GM12878 (cell line): Measurements from ENCODE around the gene NPAS1. TPM values are rescaled to one million over a fixed set of nuclear protein-coding genes. Genes with fewer than 3 reads are reported as not detected.

Experiments
- ATAC-seq: fragments of 200-7000 bp; cut with Tn5 transposase; 3 replicates; pipeline ENCODE4 v1.9.1; 2020; ENCODE audit warnings: mild to moderate bottlenecking, moderate library complexity
- BruUV-seq: library from RNA; stranded (reverse); fragments of 400-500 nt; replicated peaks from 2 replicates; lab custom pipeline; 2021; lab: Mats Ljungman, UMichigan
- CTCF ChIA-PET: fragments of 300-600 bp; sonication (Branson Sonifier 250); formaldehyde crosslinking; extraction: SDS; loops from one replicate; lab custom pipeline; 2021; ENCODE audit warnings: inconsistent platforms; lab: Yijun Ruan, JAX
- POLR2A ChIA-PET: fragments of 350-600 bp; formaldehyde crosslinking; extraction: SDS; loops from one replicate; lab custom pipeline; 2021; ENCODE audit warnings: inconsistent platforms; lab: Charles Lee
- RAD21 ChIA-PET: fragments of 300-600 bp; sonication (Branson Sonifier 250); formaldehyde crosslinking; loops from one replicate; lab custom pipeline; 2023; ENCODE audit warnings: antibody characterized with exemption; ENCODE audit not compliant: unreplicated experiment; lab: Charles Lee
- SMC1A ChIA-PET: fragments of 300-600 bp; sonication (Branson Sonifier 250); formaldehyde crosslinking; loops from one replicate; lab custom pipeline; 2023; ENCODE audit not compliant: unreplicated experiment, uncharacterized antibody; lab: Charles Lee
- DNase-seq: peaks from one replicate; pipeline ENCODE4 v3.0.0-alpha.2; 2011; ENCODE audit warnings: low read depth, low spot score
- FAIRE-seq: peaks from 3 replicates; lab custom pipeline; 2011; peaks lifted over from hg19 to GRCh38; lab: Jason Lieb, UNC
- H2AFZ ChIP-seq: 2 replicates; pipeline ENCODE4 v1.6.0; 2011; ENCODE audit warnings: low read depth, low read length, control low read depth; ENCODE audit not compliant: control insufficient read depth
- H3K27ac ChIP-seq: 2 replicates; pipeline ENCODE4 v1.5.1; 2011; ENCODE audit warnings: control low read depth; ENCODE audit not compliant: control insufficient read depth, insufficient read depth
- H3K27me3 ChIP-seq, 2 experiments: replicated peaks in 1 of 2; 2 replicates each; pipeline versions ENCODE4 v1.6.0 to v1.6.1; 2011; ENCODE audit warnings: low read length in 1 of 2; ENCODE audit not compliant: control insufficient read depth in 2 of 2, insufficient read depth in 2 of 2
- H3K36me3 ChIP-seq, 2 experiments: 2 replicates each; pipeline ENCODE4 v1.5.1; 2011; ENCODE audit warnings: low read length in 1 of 2; ENCODE audit not compliant: control insufficient read depth in 2 of 2, insufficient read depth in 2 of 2
- H3K4me1 ChIP-seq: 2 replicates; pipeline ENCODE4 v1.6.1; 2011; ENCODE audit warnings: mild to moderate bottlenecking, low read length, moderate library complexity, mixed read lengths; ENCODE audit not compliant: control insufficient read depth, insufficient read depth
- H3K4me2 ChIP-seq: 2 replicates; pipeline ENCODE4 v1.6.0; 2011; ENCODE audit warnings: control low read depth; ENCODE audit not compliant: control insufficient read depth, insufficient read depth
- H3K4me3 ChIP-seq: fragments of 200-600 bp; sonication (generic); 2 replicates; pipeline ENCODE4 v1.5.1; 2016
- H3K79me2 ChIP-seq: 2 replicates; pipeline ENCODE4 v1.6.0; 2011; ENCODE audit warnings: low read length; ENCODE audit not compliant: control insufficient read depth, insufficient read depth
- H3K9ac ChIP-seq: 2 replicates; pipeline ENCODE4 v1.8.0; 2011; ENCODE audit warnings: low read length, control low read depth, mixed read lengths; ENCODE audit not compliant: control insufficient read depth, insufficient read depth
- H3K9me3 ChIP-seq: replicated peaks from 3 replicates; pipeline ENCODE4 v1.5.1; 2011; ENCODE audit warnings: mild to moderate bottlenecking, low read length; ENCODE audit not compliant: control insufficient read depth, insufficient read depth
- H4K20me1 ChIP-seq: 2 replicates; pipeline ENCODE4 v1.6.0; 2011; ENCODE audit not compliant: control insufficient read depth, insufficient read depth
- CBFB ChIP-seq: IDR thresholded peaks from 2 replicates; pipeline ENCODE4 v1.6.1; 2016; ENCODE audit warnings: antibody characterized with exemption, low read depth
- EP300 ChIP-seq, 2 experiments: fragments of 150-350 bp in 1 of 2; IDR thresholded peaks; 2 replicates each; pipeline ENCODE4 v1.6.1; 2011 to 2012; ENCODE audit warnings: low read depth in 2 of 2, low read length in 2 of 2, borderline replicate concordance in 1 of 2, improper control_type of control experiment in 1 of 2, inconsistent platforms in 1 of 2; ENCODE audit not compliant: control insufficient read depth in 1 of 2
- JUND ChIP-seq: IDR thresholded peaks from 2 replicates; pipeline ENCODE4 v1.6.1; 2012; ENCODE audit warnings: low read depth, mild to moderate bottlenecking, low read length, improper control_type of control experiment, moderate library complexity
- MTA2 ChIP-seq: fragments of 450-650 bp; IDR thresholded peaks from 2 replicates; pipeline ENCODE4 v1.6.1; 2016; ENCODE audit warnings: low read depth, mild to moderate bottlenecking, moderate library complexity
- NKRF ChIP-seq: fragments of 450-650 bp; conservative IDR thresholded peaks from 2 replicates; pipeline ENCODE4 v1.6.1; 2017; ENCODE audit warnings: mild to moderate bottlenecking, moderate library complexity
- NR2F1 ChIP-seq: fragments of 450-650 bp; conservative IDR thresholded peaks from 2 replicates; pipeline ENCODE4 v1.6.1; 2017; ENCODE audit warnings: mild to moderate bottlenecking
- POLR2A ChIP-seq: IDR thresholded peaks from 2 replicates; pipeline ENCODE4 v1.6.1; 2011; ENCODE audit warnings: low read depth, mild to moderate bottlenecking, low read length
- RCOR1 ChIP-seq: conservative IDR thresholded peaks from 2 replicates; pipeline ENCODE4 v1.6.1; 2012; ENCODE audit warnings: low read depth, low read length, improper control_type of control experiment
- SMARCA5 ChIP-seq: fragments of 450-650 bp; IDR thresholded peaks from 2 replicates; pipeline ENCODE4 v1.6.1; 2017; ENCODE audit warnings: mild to moderate bottlenecking
- USF2 ChIP-seq: IDR thresholded peaks from 2 replicates; pipeline ENCODE4 v1.6.1; 2011; ENCODE audit warnings: low read depth, low read length, improper control_type of control experiment, borderline replicate concordance
- WGBS: methylation state at CpG from one replicate; pipeline ENCODE4 v1.1.6; 2016; ENCODE audit warnings: low lambda C conversion rate; ENCODE audit not compliant: insufficient replicate concordance, insufficient coverage; ENCODE audit errors: missing lambda C conversion rate; 5-methylcytosine and 5-hydroxymethylcytosine counted together
- in situ Hi-C: fragments of 300-500 bp; cut with MboI; formaldehyde crosslinking; loops from 9 replicates; pipeline ENCODE4 v1.14.3; 2018; ENCODE audit warnings: mixed read lengths
- intact Hi-C: fragments of 100-400 bp; cut with micrococcal nuclease; formaldehyde crosslinking; loops from one replicate; pipeline ENCODE4 v1.14.2; 2022; ENCODE audit not compliant: unreplicated experiment
- polyA plus RNA-seq, 11 experiments: library from polyadenylated mRNA; depleted of rRNA in 4 of 11; unstranded in 6 of 11; stranded (reverse) in 5 of 11; fragments of >200 nt; fragmentation: Nextera tagmentation in 4 of 11; fragmentation: Illumina TruSeq in 1 of 11; extraction: Ambion mirVana in 4 of 11; extraction: Trizol in 1 of 11; gene quantifications; 1 replicate in 1 of 11; 2 replicates in 10 of 11; pipeline versions ENCODE4 v1.2.1 to v1.2.3, GENCODE V29; 2011 to 2016; ENCODE audit warnings: inconsistent platforms in 2 of 11, missing spikeins in 2 of 11, low read depth in 1 of 11
- total RNA-seq, 4 experiments: library from RNA; depleted of rRNA in 3 of 4; stranded (reverse); fragments of >200 nt in 3 of 4; fragmentation: Illumina TruSeq in 1 of 4; extraction: Trizol in 1 of 4; gene quantifications; 2 replicates each; pipeline versions ENCODE4 v1.2.1 to v1.2.3, GENCODE V29; 2013 to 2021

NPAS1 gene
- total and polyA plus RNA-seq, 10 of the 15 experiments (the other 5 are each of a cell fraction or from before 2014, with no cell fraction given), result 0.14 to 0.72 (median 0.28) TPM; not detected in 3

GRCh38 chr19:46978171-46978869, 41.3 kb upstream of the NPAS1 start:
- DNase-seq (no peak), FAIRE-seq (no peak), ATAC-seq (no peak)
- in situ Hi-C loops (no loop called here), intact Hi-C loops (no loop called here)
- ChIA-PET POLR2A (no interaction called here), RAD21 (no interaction called here), CTCF (interaction anchor here (1.2 kb wide), 1 partner anchor 138 kb away, joined by 3 read pairs; no protein-coding TSS in a partner anchor), SMC1A (no interaction called here)
- Histone ChIP-seq H3K4me2 (no peak overlapping the region), H3K36me3 (peaks cover 0 to 1% of the 10 kb centered on the region in 2 experiments; a peak in 1 of 4 replicates), H3K27me3 (no peaks in the 10 kb centered on the region), H3K4me3 (no peak overlapping the region), H3K27ac (no peak overlapping the region), H3K9ac (no peak overlapping the region), H3K79me2 (no peaks in the 10 kb centered on the region), H3K9me3 (no peaks in the 10 kb centered on the region), H4K20me1 (no peaks in the 10 kb centered on the region), H3K4me1 (peaks cover 3% of the 10 kb centered on the region; the same call in 1 of the 2 replicates), H2AFZ (no peak overlapping the region)
- BruUV-seq, result no TSS peak
- TF ChIP-seq MTA2 (no peak), CBFB (no peak), RCOR1 (no peak), NR2F1 (no peak), POLR2A (no peak), SMARCA5 (no peak), USF2 (no peak), EP300 (IDR thresholded peaks at IDR 0.05; ENCODE audit: borderline replicate concordance in 1 of 2, control insufficient read depth in 1 of 2, low read depth in 2 of 2, low read length in 2 of 2) (no peak), JUND (no peak), NKRF (no peak)
- WGBS, result 79% methylated on average over 5 of the region's 5 CpGs
